Lower lobe of right lung (tissue), 2 donors: ENCODE data around the gene F5. TPM values are rescaled to one million over a fixed set of nuclear protein-coding genes. Genes with fewer than 3 reads are reported as not detected.
A peak's percentile ranks its signal among the peaks of the same experiment; 100 is the strongest.
"Not testable (repeated sequence)": the region's sequence is repeated elsewhere in the genome, so short reads cannot be mapped to it uniquely, and the experiment has no call there.

ENCODE experiments used
- ATAC-seq, 2 donors: fragments of 200-7000 bp; cut with Tn5 transposase; one replicate each; pipeline ENCODE4 v1.9.1; 2020 to 2022; ENCODE audit warnings: mild to moderate bottlenecking in 2 of 2, moderate library complexity in 2 of 2
- DNase-seq: peaks from one replicate; pipeline ENCODE4 v3.0.0-alpha.2; 2020
- H3K27ac ChIP-seq: fragments of 200-600 bp; one replicate; pipeline ENCODE4 v1.8.0; 2022
- H3K27me3 ChIP-seq: fragments of 200-600 bp; one replicate; pipeline ENCODE4 v1.8.0; 2022; ENCODE audit warnings: low read depth
- H3K36me3 ChIP-seq: fragments of 200-600 bp; one replicate; pipeline ENCODE4 v1.8.0; 2022; ENCODE audit warnings: mild to moderate bottlenecking
- H3K4me1 ChIP-seq: fragments of 200-600 bp; one replicate; pipeline ENCODE4 v1.8.0; 2022
- H3K4me3 ChIP-seq: fragments of 200-600 bp; one replicate; pipeline ENCODE4 v1.8.0; 2022; ENCODE audit warnings: mild to moderate bottlenecking
- H3K9me3 ChIP-seq: fragments of 200-600 bp; one replicate; pipeline ENCODE4 v1.8.0; 2022
- intact Hi-C: fragments of 100-400 bp; cut with DNase I; formaldehyde crosslinking; loops from one replicate; pipeline ENCODE4 v1.11.0; 2022
- total RNA-seq: library from RNA; stranded (reverse); fragmentation: NEBNext Ultra II Directional; extraction: Animal tissue kit (Norgen Biotek cat#: 25700); gene quantifications from one replicate; pipeline ENCODE4 v1.2.1, GENCODE V29; 2021
- TF ChIP-seq, protein P1 (sequence below): fragments of 200-600 bp; IDR thresholded peaks from one replicate; pipeline ENCODE4 v1.8.0; 2022; ENCODE audit warnings: antibody characterized with exemption, mild to moderate bottlenecking
- donor health status: DM: no; HTN: yes; CAD: no; lungs with severe emphysema.

Gene F5
- total RNA-seq, 1 donor from 2014 or later = 4.2 TPM

DNA sequence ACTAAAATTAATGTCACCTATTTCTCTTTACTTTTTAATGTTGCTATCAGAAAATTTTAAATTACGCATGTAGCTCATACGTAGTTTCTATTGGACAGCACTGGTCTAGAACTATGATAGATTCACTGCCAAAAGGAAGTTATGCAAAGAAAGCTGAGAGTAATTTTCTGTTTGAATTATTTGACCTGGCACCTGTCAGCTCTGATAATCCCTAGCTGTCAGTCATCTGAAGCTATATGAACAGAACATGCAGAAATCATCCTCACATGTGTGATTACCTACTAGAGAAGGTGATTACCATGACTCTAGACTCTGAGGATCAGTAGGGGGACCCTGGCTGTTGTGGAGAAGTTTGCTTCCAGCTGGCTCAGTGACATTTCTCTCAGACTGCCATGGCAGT, 40.8 kb downstream of the F5 start:
- Histone ChIP-seq H3K27ac (no peak overlapping the region), H3K4me1 (no peaks in the 10 kb centered on the region), H3K9me3 (no peaks in the 10 kb centered on the region), H3K4me3 (no peak overlapping the region), H3K27me3 (no peaks in the 10 kb centered on the region), H3K36me3 (no peaks in the 10 kb centered on the region)
- intact Hi-C loops = loop anchor here (10.0 kb wide), 1 partner anchor 81 kb away; no protein-coding TSS in a partner anchor
- TF ChIP-seq, protein P1, sequence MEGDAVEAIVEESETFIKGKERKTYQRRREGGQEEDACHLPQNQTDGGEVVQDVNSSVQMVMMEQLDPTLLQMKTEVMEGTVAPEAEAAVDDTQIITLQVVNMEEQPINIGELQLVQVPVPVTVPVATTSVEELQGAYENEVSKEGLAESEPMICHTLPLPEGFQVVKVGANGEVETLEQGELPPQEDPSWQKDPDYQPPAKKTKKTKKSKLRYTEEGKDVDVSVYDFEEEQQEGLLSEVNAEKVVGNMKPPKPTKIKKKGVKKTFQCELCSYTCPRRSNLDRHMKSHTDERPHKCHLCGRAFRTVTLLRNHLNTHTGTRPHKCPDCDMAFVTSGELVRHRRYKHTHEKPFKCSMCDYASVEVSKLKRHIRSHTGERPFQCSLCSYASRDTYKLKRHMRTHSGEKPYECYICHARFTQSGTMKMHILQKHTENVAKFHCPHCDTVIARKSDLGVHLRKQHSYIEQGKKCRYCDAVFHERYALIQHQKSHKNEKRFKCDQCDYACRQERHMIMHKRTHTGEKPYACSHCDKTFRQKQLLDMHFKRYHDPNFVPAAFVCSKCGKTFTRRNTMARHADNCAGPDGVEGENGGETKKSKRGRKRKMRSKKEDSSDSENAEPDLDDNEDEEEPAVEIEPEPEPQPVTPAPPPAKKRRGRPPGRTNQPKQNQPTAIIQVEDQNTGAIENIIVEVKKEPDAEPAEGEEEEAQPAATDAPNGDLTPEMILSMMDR = no peak
- ATAC-seq (no peak), DNase-seq (no peak)

DNA sequence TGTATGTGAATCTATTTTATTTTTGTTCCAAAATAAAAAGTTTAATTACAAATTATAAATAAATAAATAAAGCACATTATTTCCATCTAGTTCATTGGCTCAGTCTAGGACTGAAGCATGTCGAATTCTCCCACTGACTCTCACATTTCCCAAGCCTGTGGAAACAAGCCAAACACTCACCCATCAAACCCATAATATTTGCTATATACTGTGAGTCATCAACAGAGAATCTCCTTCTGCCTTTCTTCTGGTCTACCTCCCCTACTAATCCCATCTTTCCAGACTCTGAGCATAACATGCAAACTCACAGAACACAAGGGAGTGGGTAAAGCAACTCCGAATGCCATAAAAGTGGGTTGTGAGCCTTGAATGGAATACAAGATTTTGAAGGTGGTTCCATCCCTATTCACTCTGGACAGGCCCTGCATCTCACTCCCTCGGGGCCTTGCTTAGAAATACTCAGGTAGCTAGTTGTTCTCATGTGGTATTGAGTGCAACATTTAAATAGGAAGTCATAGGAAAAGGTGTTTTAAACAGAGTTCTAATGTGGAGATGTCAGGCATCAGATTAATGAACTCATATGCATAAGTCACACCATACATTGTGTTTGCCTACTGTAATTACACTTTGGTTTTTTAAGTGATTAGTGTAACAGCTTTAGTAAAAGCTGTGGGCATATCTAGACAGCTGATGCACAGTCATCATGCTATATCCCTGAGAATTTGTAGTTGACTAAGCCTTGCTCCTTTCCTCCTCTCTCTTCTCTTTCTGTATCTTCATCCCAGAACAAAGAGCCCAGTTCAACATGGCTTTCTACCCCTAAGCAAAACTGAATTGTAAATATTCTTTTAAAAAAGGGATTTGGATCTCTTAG, 47.0 kb downstream of the F5 start:
- no peak for DNase-seq

DNA sequence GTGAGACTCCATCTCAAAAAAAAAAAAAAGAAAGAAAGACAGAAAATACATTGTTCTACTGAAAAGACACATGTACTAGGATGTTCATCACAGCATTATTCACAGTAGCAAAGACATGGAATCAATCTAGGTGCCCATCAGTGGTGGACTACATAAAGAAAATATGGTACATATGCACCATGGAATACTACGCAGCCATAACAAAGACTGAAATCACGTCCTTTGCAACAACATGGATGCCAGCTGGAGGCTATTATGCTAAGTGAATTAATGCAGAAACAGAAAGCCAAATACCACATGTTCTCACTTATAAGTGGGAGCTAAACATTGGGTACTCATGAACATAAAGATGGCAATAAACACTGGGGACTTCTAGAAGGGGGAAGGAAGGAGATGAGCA, 51.6 kb downstream of the F5 start:
- Histone ChIP-seq H3K36me3 (no peaks in the 10 kb centered on the region), H3K4me1 (no peaks in the 10 kb centered on the region), H3K9me3 (no peaks in the 10 kb centered on the region), H3K27me3 (no peaks in the 10 kb centered on the region), H3K27ac (no peak overlapping the region), H3K4me3 (no peak overlapping the region)
- ATAC-seq (no peak), DNase-seq (no peak)
- intact Hi-C loops = no loop called here
- TF ChIP-seq, protein P1 = no peak

More for the DNA sequence above, 47.0 kb downstream of the F5 start:
- no peak for ATAC-seq
- no peaks in the 10 kb centered on the region for H3K9me3 ChIP-seq
- TF ChIP-seq, protein P1 = no peak
- no peaks in the 10 kb centered on the region for H3K27me3 ChIP-seq
- H3K4me1 ChIP-seq = no peaks in the 10 kb centered on the region
- H3K36me3 ChIP-seq = no peaks in the 10 kb centered on the region
- no peak overlapping the region for H3K27ac ChIP-seq
- intact Hi-C loops = no loop called here
- no peak overlapping the region for H3K4me3 ChIP-seq

DNA sequence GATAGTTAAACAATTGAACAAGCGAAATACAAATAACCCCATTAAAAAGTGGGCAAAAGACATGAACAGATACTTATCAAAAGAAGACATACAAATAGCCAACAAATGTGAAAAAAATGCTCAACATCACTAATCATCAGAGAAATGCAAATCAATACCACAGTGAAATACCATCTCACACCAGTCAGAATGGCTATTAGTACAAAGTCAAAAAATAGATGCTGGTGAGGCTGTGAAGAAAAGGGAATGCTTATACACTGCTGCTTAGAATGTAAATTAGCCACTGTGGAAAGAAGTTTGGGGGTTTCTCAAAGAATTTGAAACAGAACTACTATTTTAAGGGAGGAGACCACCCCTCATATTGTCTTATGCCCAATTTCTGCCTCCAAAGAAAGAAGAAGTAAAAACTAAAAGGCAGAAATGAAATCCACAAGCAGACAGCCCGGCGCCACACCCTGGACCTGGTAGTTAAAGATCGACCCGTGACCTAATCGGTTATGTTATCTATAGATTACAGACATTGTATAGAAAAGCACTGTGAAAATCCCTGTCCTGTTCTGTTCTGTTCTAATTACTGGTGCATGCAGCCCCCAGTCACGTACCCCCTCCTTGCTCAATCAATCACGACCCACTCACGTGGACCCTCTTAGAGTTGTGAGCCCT, 52.6 kb downstream of the F5 start:
- ATAC-seq, H3K27ac ChIP-seq, H3K27me3 ChIP-seq, H3K4me1 ChIP-seq, DNase-seq, H3K4me3 ChIP-seq, H3K9me3 ChIP-seq, H3K36me3 ChIP-seq, intact Hi-C loops: not testable (repeated sequence)

DNA sequence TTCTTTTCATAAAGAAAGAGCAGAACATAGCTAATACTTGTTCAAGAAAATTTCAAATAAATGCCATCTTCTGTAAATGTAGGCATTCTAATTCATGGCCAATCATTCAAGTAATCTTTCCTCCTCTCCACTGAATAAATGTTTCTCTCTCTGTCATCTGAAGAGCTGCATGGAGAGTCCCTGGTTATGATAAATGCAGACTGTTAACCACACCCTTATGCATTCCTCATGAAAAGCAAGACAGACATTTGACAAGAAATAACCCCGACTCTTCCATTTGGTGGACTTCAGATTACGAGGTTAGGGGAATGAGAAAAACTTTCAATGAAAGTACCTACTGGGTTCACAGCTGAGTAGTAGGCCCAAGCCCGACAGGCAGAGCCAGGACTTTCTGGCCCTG, 55.8 kb downstream of the F5 start:
- Histone ChIP-seq H3K4me3 (no peak overlapping the region), H3K36me3 (no peaks in the 10 kb centered on the region), H3K27me3 (no peaks in the 10 kb centered on the region), H3K27ac (no peak overlapping the region), H3K9me3 (no peaks in the 10 kb centered on the region), H3K4me1 (peaks cover 4% of the 10 kb centered on the region)
- intact Hi-C loops = no loop called here
- DNase-seq (no peak), ATAC-seq (no peak)
- TF ChIP-seq, protein P1 = no peak

DNA sequence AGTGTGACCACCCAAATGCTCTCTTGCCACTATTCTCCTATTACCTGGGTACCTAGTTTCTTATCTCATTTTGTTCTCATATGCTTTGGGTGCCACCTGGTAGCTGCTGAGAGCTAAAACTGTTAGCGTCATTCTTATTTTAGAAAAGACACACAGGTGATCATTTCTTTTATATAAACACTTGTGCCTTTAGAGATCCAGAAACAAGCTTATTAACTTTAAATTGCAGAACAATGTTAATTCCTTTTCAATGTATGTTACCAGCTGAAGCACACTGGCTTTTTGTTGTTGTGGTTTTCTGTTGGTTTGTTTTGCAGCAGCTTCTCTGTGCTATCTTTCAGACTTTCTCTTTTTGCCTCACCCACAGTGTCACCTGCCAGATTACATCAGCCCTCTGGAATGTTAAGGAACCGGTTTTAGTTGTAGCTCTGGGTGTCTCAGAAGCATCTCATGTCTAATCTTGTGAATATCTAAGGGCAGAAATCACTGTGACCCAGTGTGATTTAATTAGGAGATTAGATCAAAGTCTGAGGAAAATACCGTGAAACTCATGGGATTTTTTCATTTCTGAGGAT, 57.1 kb downstream of the F5 start:
- no peaks in the 10 kb centered on the region for H3K27me3 ChIP-seq
- H3K9me3 ChIP-seq = no peaks in the 10 kb centered on the region
- H3K4me1 ChIP-seq = peaks cover 4% of the 10 kb centered on the region
- ATAC-seq (peak; percentile 86 to 96), DNase-seq (no peak)
- intact Hi-C loops = no loop called here
- no peak overlapping the region for H3K4me3 ChIP-seq
- H3K36me3 ChIP-seq = no peaks in the 10 kb centered on the region
- TF ChIP-seq, protein P1 = no peak
- peak overlapping the region; percentile 71 for H3K27ac ChIP-seq
